GM06990 (cell line): ENCODE results near the gene CYSTM1.

Source experiments
- DNase-seq: peaks from one replicate; pipeline ENCODE4 v3.0.0-alpha.2; 2011; ENCODE audit not compliant: insufficient read length; ENCODE audit errors: extremely low read depth
- H3K27me3 ChIP-seq: replicated peaks from 2 replicates; pipeline ENCODE4 v1.6.0; 2011; ENCODE audit warnings: low read length; ENCODE audit not compliant: control insufficient read depth, insufficient read depth
- H3K36me3 ChIP-seq: 2 replicates; pipeline ENCODE4 v1.5.1; 2011; ENCODE audit warnings: low read length; ENCODE audit not compliant: control insufficient read depth, insufficient read depth
- H3K4me3 ChIP-seq: replicated peaks from 2 replicates; pipeline ENCODE4 v1.5.1; 2011; ENCODE audit warnings: low read depth, mild to moderate bottlenecking, control low read depth, low read length
- CTCF ChIP-seq: IDR thresholded peaks from 2 replicates; pipeline ENCODE4 v1.5.1; 2011; ENCODE audit warnings: low read length, control low read depth, mild to moderate bottlenecking, inconsistent platforms; ENCODE audit not compliant: insufficient read depth, poor library complexity, severe bottlenecking

Gene CYSTM1

GRCh38 chr5:140258873-140259272, 83.9 kb downstream of the CYSTM1 start:
- Histone ChIP-seq H3K4me3 (no peak overlapping the region), H3K36me3 (peaks cover 1% of the 10 kb centered on the region), H3K27me3 (no peaks in the 10 kb centered on the region)
- TF ChIP-seq CTCF, result no peak
- no peak for DNase-seq

GRCh38 chr5:140259500-140259899, 84.5 kb downstream of the CYSTM1 start:
- Histone ChIP-seq H3K36me3 (peaks cover 1% of the 10 kb centered on the region), H3K4me3 (no peak overlapping the region), H3K27me3 (no peaks in the 10 kb centered on the region)
- no peak for TF ChIP-seq CTCF
- no peak for DNase-seq

- TF ChIP-seq CTCF, result no peak
Observed at GRCh38 chr5:140260089-140260656, 85.2 kb downstream of the CYSTM1 start.

GRCh38 chr5:140261403-140262171, 86.6 kb downstream of the CYSTM1 start:
- no peak for TF ChIP-seq CTCF
- H3K36me3 ChIP-seq, result peaks cover 1% of the 10 kb centered on the region
- no peak for DNase-seq
- no peak overlapping the region for H3K4me3 ChIP-seq
- H3K27me3 ChIP-seq, result no peaks in the 10 kb centered on the region

More at GRCh38 chr5:140260089-140260656, 85.2 kb downstream of the CYSTM1 start:
- DNase-seq, result no peak
- no peak overlapping the region for H3K4me3 ChIP-seq
- peaks cover 1% of the 10 kb centered on the region for H3K36me3 ChIP-seq
- no peaks in the 10 kb centered on the region for H3K27me3 ChIP-seq

- no peaks in the 10 kb centered on the region for H3K27me3 ChIP-seq
- no peak for DNase-seq
- no peak for TF ChIP-seq CTCF
- H3K36me3 ChIP-seq, result peaks cover 1% of the 10 kb centered on the region
- H3K4me3 ChIP-seq, result no peak overlapping the region
Observed at GRCh38 chr5:140262221-140262620, 87.2 kb downstream of the CYSTM1 start.

- no peak for TF ChIP-seq CTCF
- H3K27me3 ChIP-seq, result no peaks in the 10 kb centered on the region
- peaks cover 1% of the 10 kb centered on the region for H3K36me3 ChIP-seq
- H3K4me3 ChIP-seq, result no peak overlapping the region
- DNase-seq, result no peak
Observed at GRCh38 chr5:140262839-140263238, 87.9 kb downstream of the CYSTM1 start.
